SH-SY5Y (cell line): ENCODE data around the gene C7.

Source experiments
- GATA2 ChIP-seq: IDR thresholded peaks from 2 replicates; pipeline ENCODE4 v1.6.1; 2011; ENCODE audit warnings: mild to moderate bottlenecking, low read depth, low read length
- GATA3 ChIP-seq: IDR thresholded peaks from 2 replicates; pipeline ENCODE4 v1.6.1; 2011; ENCODE audit warnings: low read depth, mild to moderate bottlenecking, low read length, moderate library complexity

GRCh38 chr5:40904994-40905306 is 4.3 kb upstream of the C7 start:
- peak; percentile 3; the same call in 1 of the 2 replicates for TF ChIP-seq GATA2
- 0 out of 2 replicates have a peak, but pooled peaks have one; percentile 30 for TF ChIP-seq GATA3
